ENCODE results near the gene SLC66A3.

Gene SLC66A3

GRCh38 chr2:11132036-11132671, 23.1 kb upstream of the SLC66A3 start:
- Histone ChIP-seq H3K36me3 (ENCODE audit: control insufficient read depth, insufficient read depth, low read length) (no peaks in the 10 kb centered on the region), H3K4me3 (replicated peaks; ENCODE audit: low read depth, low read length) (no peak overlapping the region), H3K27me3 (replicated peaks; ENCODE audit: control insufficient read depth, insufficient read depth, low read length) (peaks cover 1% of the 10 kb centered on the region)
- no peak for TF ChIP-seq CTCF (IDR thresholded peaks at IDR 0.05; ENCODE audit: insufficient read depth, low read length, poor library complexity, severe bottlenecking)
- no peak for DNase-seq (ENCODE audit: extremely low read depth, insufficient read length)

GRCh38 chr2:11133238-11133935, 21.9 kb upstream of the SLC66A3 start:
- no peak for TF ChIP-seq CTCF (IDR thresholded peaks at IDR 0.05; ENCODE audit: insufficient read depth, low read length, poor library complexity, severe bottlenecking)
- Histone ChIP-seq H3K36me3 (ENCODE audit: control insufficient read depth, insufficient read depth, low read length) (no peaks in the 10 kb centered on the region), H3K4me3 (replicated peaks; ENCODE audit: low read depth, low read length) (no peak overlapping the region; the same call in 1 of the 2 replicates), H3K27me3 (replicated peaks; ENCODE audit: control insufficient read depth, insufficient read depth, low read length) (peaks cover 1% of the 10 kb centered on the region)
- DNase-seq (ENCODE audit: extremely low read depth, insufficient read length) = no peak

GRCh38 chr2:11133936-11134320, 21.3 kb upstream of the SLC66A3 start:
- H3K27me3 ChIP-seq (replicated peaks; ENCODE audit: control insufficient read depth, insufficient read depth, low read length) = peaks cover 1% of the 10 kb centered on the region
- TF ChIP-seq CTCF (IDR thresholded peaks at IDR 0.05; ENCODE audit: insufficient read depth, low read length, poor library complexity, severe bottlenecking) = no peak
- no peaks in the 10 kb centered on the region for H3K36me3 ChIP-seq (ENCODE audit: control insufficient read depth, insufficient read depth, low read length)
- no peak for DNase-seq (ENCODE audit: extremely low read depth, insufficient read length)
- no peak overlapping the region for H3K4me3 ChIP-seq (replicated peaks; ENCODE audit: low read depth, low read length)

GRCh38 chr2:11134349-11134748, 20.9 kb upstream of the SLC66A3 start:
- Histone ChIP-seq H3K36me3 (ENCODE audit: control insufficient read depth, insufficient read depth, low read length) (no peaks in the 10 kb centered on the region), H3K27me3 (replicated peaks; ENCODE audit: control insufficient read depth, insufficient read depth, low read length) (peaks cover 1% of the 10 kb centered on the region), H3K4me3 (replicated peaks; ENCODE audit: low read depth, low read length) (no peak overlapping the region)
- no peak for TF ChIP-seq CTCF (IDR thresholded peaks at IDR 0.05; ENCODE audit: insufficient read depth, low read length, poor library complexity, severe bottlenecking)
- DNase-seq (ENCODE audit: extremely low read depth, insufficient read length) = no peak

GRCh38 chr2:11140492-11140891, 14.8 kb upstream of the SLC66A3 start:
- DNase-seq (ENCODE audit: extremely low read depth, insufficient read length) = no peak
- Histone ChIP-seq H3K27me3 (replicated peaks; ENCODE audit: control insufficient read depth, insufficient read depth, low read length) (no peaks in the 10 kb centered on the region; the same call in 1 of the 2 replicates), H3K4me3 (replicated peaks; ENCODE audit: low read depth, low read length) (no peak overlapping the region), H3K36me3 (ENCODE audit: control insufficient read depth, insufficient read depth, low read length) (no peaks in the 10 kb centered on the region)
- TF ChIP-seq CTCF (IDR thresholded peaks at IDR 0.05; ENCODE audit: insufficient read depth, low read length, poor library complexity, severe bottlenecking) = no peak

Data from GM06990 (cell line).